CD4-positive, alpha-beta T cell treated with Interleukin-4 for 4 hours (primary cell): ENCODE results near the gene PLIN1.

Experiments
- DNase-seq: peaks from one replicate; pipeline ENCODE4 v3.0.0-alpha.2; 2020

Gene PLIN1

GRCh38 chr15:89623165-89623564 is 56.0 kb downstream of the PLIN1 start:
- no peak for DNase-seq

GRCh38 chr15:89621547-89621946 is 57.6 kb downstream of the PLIN1 start:
- no peak for DNase-seq

GRCh38 chr15:89616228-89616627 is 62.9 kb downstream of the PLIN1 start:
- no peak for DNase-seq

- no peak for DNase-seq
These were observed 64.0 kb downstream of the PLIN1 start for GRCh38 chr15:89615135-89615534.
